Measurements from ENCODE around the gene SLC26A8.
"Not testable (repeated sequence)": the region's sequence is repeated elsewhere in the genome, so short reads cannot be mapped to it uniquely, and the experiment has no call there.

The SLC26A8 gene

GRCh38 chr6:35916056-35916455 lies 108.4 kb downstream of the SLC26A8 start:
- no peak for DNase-seq (ENCODE audit: low read depth)
- in situ Hi-C loops (cut with HindIII; ENCODE audit: low sequenced_read_pairs), result no loop called here
- no peak overlapping the region for H3K4me3 ChIP-seq (ENCODE audit: low read depth, low read length)
- no peak for TF ChIP-seq CTCF (IDR thresholded peaks at IDR 0.05; ENCODE audit: low read depth, low read length, missing control alignments)

GRCh38 chr6:35914536-35914935 lies 109.9 kb downstream of the SLC26A8 start:
- no peak for DNase-seq (ENCODE audit: low read depth)
- in situ Hi-C loops (cut with HindIII; ENCODE audit: low sequenced_read_pairs), result no loop called here
- no peak overlapping the region for H3K4me3 ChIP-seq (ENCODE audit: low read depth, low read length)
- no peak for TF ChIP-seq CTCF (IDR thresholded peaks at IDR 0.05; ENCODE audit: low read depth, low read length, missing control alignments)

- in situ Hi-C loops (cut with HindIII; ENCODE audit: low sequenced_read_pairs), result no loop called here
- DNase-seq (ENCODE audit: low read depth), result no peak
- TF ChIP-seq CTCF (IDR thresholded peaks at IDR 0.05; ENCODE audit: low read depth, low read length, missing control alignments), result no peak
- H3K4me3 ChIP-seq (ENCODE audit: low read depth, low read length), result no peak overlapping the region
Measured at GRCh38 chr6:35911871-35912653, 112.4 kb downstream of the SLC26A8 start.

- DNase-seq (ENCODE audit: low read depth); in situ Hi-C loops (cut with HindIII; ENCODE audit: low sequenced_read_pairs); H3K4me3 ChIP-seq (ENCODE audit: low read depth, low read length): not testable (repeated sequence)
Measured at GRCh38 chr6:35909571-35909970, 114.9 kb downstream of the SLC26A8 start.

- H3K4me3 ChIP-seq (ENCODE audit: low read depth, low read length); DNase-seq (ENCODE audit: low read depth); in situ Hi-C loops (cut with HindIII; ENCODE audit: low sequenced_read_pairs): not testable (repeated sequence)
Measured at GRCh38 chr6:35908753-35909401, 115.6 kb downstream of the SLC26A8 start.

- no peak for DNase-seq (ENCODE audit: low read depth)
- in situ Hi-C loops (cut with HindIII; ENCODE audit: low sequenced_read_pairs), result no loop called here
- no peak for TF ChIP-seq CTCF (IDR thresholded peaks at IDR 0.05; ENCODE audit: low read depth, low read length, missing control alignments)
- H3K4me3 ChIP-seq (ENCODE audit: low read depth, low read length), result no peak overlapping the region
Measured at GRCh38 chr6:35907750-35908149, 116.7 kb downstream of the SLC26A8 start.

GRCh38 chr6:35906499-35906846 lies 118.0 kb downstream of the SLC26A8 start:
- no peak overlapping the region for H3K4me3 ChIP-seq (ENCODE audit: low read depth, low read length)
- no peak for DNase-seq (ENCODE audit: low read depth)
- in situ Hi-C loops (cut with HindIII; ENCODE audit: low sequenced_read_pairs), result no loop called here
- TF ChIP-seq CTCF (IDR thresholded peaks at IDR 0.05; ENCODE audit: low read depth, low read length, missing control alignments), result no peak

Measured in astrocyte of the cerebellum (primary cell).